Immature natural killer cell (primary cell): ENCODE data around the gene NUDT14. TPM values are rescaled to one million over a fixed set of nuclear protein-coding genes. Genes with fewer than 3 reads are reported as not detected.

Source experiments
- DNase-seq, 3 donors: peaks; one replicate each; pipeline ENCODE4 v3.0.0; 2022; ENCODE audit warnings: mixed read lengths in 1 of 3
- H3K27ac Mint-ChIP-seq, 6 donors: one replicate each; pipeline ENCODE4 v1.8.0; 2020; ENCODE audit warnings: mixed read lengths in 6 of 6, mild to moderate bottlenecking in 5 of 6, inconsistent platforms in 4 of 6, moderate library complexity in 3 of 6
- H3K27me3 Mint-ChIP-seq, 3 donors: one replicate each; pipeline ENCODE4 v1.8.0; 2020 to 2021; ENCODE audit warnings: low read depth in 3 of 3, mild to moderate bottlenecking in 3 of 3, mixed read lengths in 3 of 3, moderate library complexity in 3 of 3, inconsistent platforms in 1 of 3
- H3K36me3 Mint-ChIP-seq, 3 donors: one replicate each; pipeline ENCODE4 v1.8.0; 2020; ENCODE audit warnings: mixed read lengths in 3 of 3, inconsistent platforms in 2 of 3, mild to moderate bottlenecking in 2 of 3
- H3K4me1 Mint-ChIP-seq, 2 donors: one replicate each; pipeline ENCODE4 v1.8.0; 2020; ENCODE audit warnings: inconsistent platforms in 2 of 2, mild to moderate bottlenecking in 2 of 2, mixed read lengths in 2 of 2, moderate library complexity in 1 of 2
- H3K4me3 Mint-ChIP-seq, 5 donors: one replicate each; pipeline ENCODE4 v1.8.0; 2020; ENCODE audit warnings: mild to moderate bottlenecking in 5 of 5, mixed read lengths in 5 of 5, inconsistent platforms in 3 of 5, moderate library complexity in 3 of 5
- H3K9me3 Mint-ChIP-seq, 6 donors: one replicate each; pipeline ENCODE4 v1.8.0; 2020; ENCODE audit warnings: mild to moderate bottlenecking in 6 of 6, mixed read lengths in 6 of 6, inconsistent platforms in 4 of 6, moderate library complexity in 3 of 6
- polyA plus RNA-seq, 3 donors: library from polyadenylated mRNA; unstranded; fragments of 300-500 nt; fragmentation: Illumina TruSeq; gene quantifications; one replicate each; pipeline ENCODE4 v1.2.3, GENCODE V29; 2021

The NUDT14 gene
- polyA plus RNA-seq, 3 donors from 2014 or later, result 21.9 to 29.7 (median 27.3) TPM

GRCh38 chr14:105218611-105219010, 37.5 kb upstream of the NUDT14 start:
- Mint-ChIP-seq H3K4me1 (peaks cover 2 to 12% of the 10 kb centered on the region in 2 donors), H3K27ac (no peak overlapping the region)
- DNase-seq, result no peak

GRCh38 chr14:105217774-105218173, 36.7 kb upstream of the NUDT14 start:
- Mint-ChIP-seq H3K4me3 (no peak overlapping the region), H3K27me3 (peaks cover 0 to 5% (median 1%) of the 10 kb centered on the region in 3 donors), H3K4me1 (peaks cover 2 to 12% of the 10 kb centered on the region in 2 donors), H3K27ac (no peak overlapping the region), H3K36me3 (peaks cover 5 to 17% (median 6%) of the 10 kb centered on the region in 3 donors), H3K9me3 (no peaks in the 10 kb centered on the region)
- DNase-seq, result no peak

More at GRCh38 chr14:105218611-105219010, 37.5 kb upstream of the NUDT14 start:
- no peak overlapping the region for H3K4me3 Mint-ChIP-seq
- peaks cover 0 to 5% (median 1%) of the 10 kb centered on the region in 3 donors for H3K27me3 Mint-ChIP-seq
- H3K9me3 Mint-ChIP-seq, result no peaks in the 10 kb centered on the region
- peaks cover 10 to 25% (median 12%) of the 10 kb centered on the region in 3 donors for H3K36me3 Mint-ChIP-seq

- Mint-ChIP-seq H3K36me3 (peaks cover 0 to 10% (median 5%) of the 10 kb centered on the region in 3 donors), H3K27me3 (peaks cover 0 to 5% (median 0%) of the 10 kb centered on the region in 3 donors), H3K4me3 (no peak overlapping the region), H3K9me3 (no peaks in the 10 kb centered on the region), H3K4me1 (peaks cover 2 to 12% of the 10 kb centered on the region in 2 donors), H3K27ac (no peak overlapping the region)
- DNase-seq, result no peak
Observed at GRCh38 chr14:105216490-105217247, 35.6 kb upstream of the NUDT14 start.

- Mint-ChIP-seq H3K9me3 (no peaks in the 10 kb centered on the region), H3K36me3 (peaks cover 0 to 10% (median 5%) of the 10 kb centered on the region in 3 donors), H3K27ac (peak overlapping the region in 4 of 6 donors; percentile 47 to 76 (median 48))
Observed at GRCh38 chr14:105215602-105216001, 34.5 kb upstream of the NUDT14 start.

GRCh38 chr14:105214324-105214915, 33.3 kb upstream of the NUDT14 start:
- H3K9me3 Mint-ChIP-seq, result no peaks in the 10 kb centered on the region
- DNase-seq, result no peak
- H3K27ac Mint-ChIP-seq, result no peak overlapping the region
- H3K36me3 Mint-ChIP-seq, result peaks cover 0 to 10% (median 5%) of the 10 kb centered on the region in 3 donors
- no peak overlapping the region for H3K4me3 Mint-ChIP-seq
- no peaks in the 10 kb centered on the region for H3K27me3 Mint-ChIP-seq
- H3K4me1 Mint-ChIP-seq, result peaks cover 2 to 12% of the 10 kb centered on the region in 2 donors

More at GRCh38 chr14:105215602-105216001, 34.5 kb upstream of the NUDT14 start:
- Mint-ChIP-seq H3K4me1 (peaks cover 2 to 12% of the 10 kb centered on the region in 2 donors), H3K4me3 (no peak overlapping the region), H3K27me3 (no peaks in the 10 kb centered on the region)
- no peak for DNase-seq

- Mint-ChIP-seq H3K4me3 (no peak overlapping the region), H3K27ac (no peak overlapping the region), H3K9me3 (no peaks in the 10 kb centered on the region), H3K27me3 (no peaks in the 10 kb centered on the region), H3K36me3 (peaks cover 0 to 10% (median 5%) of the 10 kb centered on the region in 3 donors), H3K4me1 (peaks cover 2 to 12% of the 10 kb centered on the region in 2 donors)
- no peak for DNase-seq
Observed at GRCh38 chr14:105213361-105213760, 32.2 kb upstream of the NUDT14 start.

- Mint-ChIP-seq H3K27me3 (peaks cover 0 to 1% (median 0%) of the 10 kb centered on the region in 3 donors), H3K27ac (peak overlapping the region in 1 of 6 donors; percentile 10), H3K4me1 (peaks cover 2 to 12% of the 10 kb centered on the region in 2 donors), H3K4me3 (no peak overlapping the region), H3K36me3 (peaks cover 0 to 10% (median 5%) of the 10 kb centered on the region in 3 donors), H3K9me3 (no peaks in the 10 kb centered on the region)
- DNase-seq, result no peak
Observed at GRCh38 chr14:105212541-105213300, 31.6 kb upstream of the NUDT14 start.

GRCh38 chr14:105211758-105212089, 30.6 kb upstream of the NUDT14 start:
- peaks cover 0 to 1% (median 0%) of the 10 kb centered on the region in 3 donors for H3K27me3 Mint-ChIP-seq
- peaks cover 0 to 10% (median 5%) of the 10 kb centered on the region in 3 donors for H3K36me3 Mint-ChIP-seq
- no peak for DNase-seq
- no peak overlapping the region for H3K27ac Mint-ChIP-seq
- peaks cover 2 to 12% of the 10 kb centered on the region in 2 donors for H3K4me1 Mint-ChIP-seq
- no peaks in the 10 kb centered on the region for H3K9me3 Mint-ChIP-seq
- no peak overlapping the region for H3K4me3 Mint-ChIP-seq

- Mint-ChIP-seq H3K4me3 (no peak overlapping the region), H3K27ac (no peak overlapping the region), H3K4me1 (peaks cover 2 to 12% of the 10 kb centered on the region in 2 donors), H3K27me3 (peaks cover 0 to 4% (median 1%) of the 10 kb centered on the region in 3 donors), H3K9me3 (no peaks in the 10 kb centered on the region), H3K36me3 (peaks cover 0 to 10% (median 5%) of the 10 kb centered on the region in 3 donors)
- no peak for DNase-seq
Observed at GRCh38 chr14:105211086-105211757, 30.1 kb upstream of the NUDT14 start.

GRCh38 chr14:105210266-105211025, 29.3 kb upstream of the NUDT14 start:
- H3K4me3 Mint-ChIP-seq, result no peak overlapping the region
- H3K4me1 Mint-ChIP-seq, result peaks cover 2 to 6% of the 10 kb centered on the region in 2 donors
- no peak for DNase-seq
- H3K27ac Mint-ChIP-seq, result no peak overlapping the region
- peaks cover 0 to 2% (median 0%) of the 10 kb centered on the region in 3 donors for H3K36me3 Mint-ChIP-seq
- H3K27me3 Mint-ChIP-seq, result peaks cover 0 to 7% (median 1%) of the 10 kb centered on the region in 3 donors
- H3K9me3 Mint-ChIP-seq, result no peaks in the 10 kb centered on the region

- no peaks in the 10 kb centered on the region for H3K9me3 Mint-ChIP-seq
- H3K4me1 Mint-ChIP-seq, result no peaks in the 10 kb centered on the region
- no peaks in the 10 kb centered on the region for H3K36me3 Mint-ChIP-seq
- peaks cover 0 to 7% (median 1%) of the 10 kb centered on the region in 3 donors for H3K27me3 Mint-ChIP-seq
- DNase-seq, result no peak
- H3K4me3 Mint-ChIP-seq, result no peak overlapping the region
- no peak overlapping the region for H3K27ac Mint-ChIP-seq
Observed at GRCh38 chr14:105209646-105210045, 28.5 kb upstream of the NUDT14 start.

GRCh38 chr14:105209091-105209490, 28.0 kb upstream of the NUDT14 start:
- no peaks in the 10 kb centered on the region for H3K4me1 Mint-ChIP-seq
- H3K27me3 Mint-ChIP-seq, result peaks cover 0 to 9% (median 1%) of the 10 kb centered on the region in 3 donors
- H3K27ac Mint-ChIP-seq, result no peak overlapping the region
- DNase-seq, result no peak
- H3K4me3 Mint-ChIP-seq, result no peak overlapping the region
- H3K9me3 Mint-ChIP-seq, result no peaks in the 10 kb centered on the region
- H3K36me3 Mint-ChIP-seq, result no peaks in the 10 kb centered on the region

- DNase-seq, result no peak
- H3K4me1 Mint-ChIP-seq, result no peaks in the 10 kb centered on the region
- no peaks in the 10 kb centered on the region for H3K9me3 Mint-ChIP-seq
- no peak overlapping the region for H3K4me3 Mint-ChIP-seq
- H3K36me3 Mint-ChIP-seq, result no peaks in the 10 kb centered on the region
- peaks cover 0 to 9% (median 1%) of the 10 kb centered on the region in 3 donors for H3K27me3 Mint-ChIP-seq
- no peak overlapping the region for H3K27ac Mint-ChIP-seq
Observed at GRCh38 chr14:105208738-105209075, 27.6 kb upstream of the NUDT14 start.
